GM13977 (cell line): ENCODE results near the gene STK11IP.

ENCODE experiments used
- DNase-seq: peaks from one replicate; pipeline ENCODE4 v3.0.0; 2012; ENCODE audit warnings: low spot score
- CTCF ChIP-seq: IDR thresholded peaks from 2 replicates; pipeline ENCODE4 v1.5.1; 2012; ENCODE audit warnings: mild to moderate bottlenecking, control low read depth; ENCODE audit not compliant: insufficient read depth; ENCODE audit errors: extremely low read depth, missing control alignments
- in situ Hi-C: fragments of 300-500 bp; cut with MboI; formaldehyde crosslinking; loops from one replicate; pipeline ENCODE4 v1.12.0; 2022; ENCODE audit warnings: low sequenced_read_pairs, low pct_unique_long_range_greater_than_20kb, mixed read lengths, inconsistent platforms; ENCODE audit not compliant: unreplicated experiment

The STK11IP gene

GRCh38 chr2:219661955-219662395, 64.3 kb downstream of the STK11IP start:
- in situ Hi-C loops: no loop called here
- no peak for DNase-seq
- TF ChIP-seq CTCF: no peak

GRCh38 chr2:219662566-219662965, 64.9 kb downstream of the STK11IP start:
- TF ChIP-seq CTCF: no peak
- no peak for DNase-seq
- in situ Hi-C loops: no loop called here

GRCh38 chr2:219663116-219663762, 65.6 kb downstream of the STK11IP start:
- in situ Hi-C loops: no loop called here
- TF ChIP-seq CTCF: no peak
- no peak for DNase-seq

- in situ Hi-C loops: no loop called here
- DNase-seq: no peak
- TF ChIP-seq CTCF: no peak
These were observed 66.4 kb downstream of the STK11IP start for GRCh38 chr2:219664041-219664440.

- no peak for TF ChIP-seq CTCF
These were observed 67.3 kb downstream of the STK11IP start for GRCh38 chr2:219664944-219665343.

GRCh38 chr2:219665926-219666325, 68.3 kb downstream of the STK11IP start:
- in situ Hi-C loops: no loop called here
- no peak for DNase-seq
- TF ChIP-seq CTCF: no peak

More at GRCh38 chr2:219664944-219665343, 67.3 kb downstream of the STK11IP start:
- no peak for DNase-seq
- in situ Hi-C loops: no loop called here
